Lower leg skin (tissue), 4 donors: ENCODE results near the gene ENTREP3. TPM values are rescaled to one million over a fixed set of nuclear protein-coding genes. Genes with fewer than 3 reads are reported as not detected.
"Not testable (repeated sequence)": the region's sequence is repeated elsewhere in the genome, so short reads cannot be mapped to it uniquely, and the experiment has no call there.

Experiments
- DNase-seq, 2 donors: peaks; one replicate each; pipeline ENCODE4 v3.0.0-alpha.2; 2019; ENCODE audit warnings: low spot score in 2 of 2
- H3K4me3 ChIP-seq: fragments of 200-600 bp; sonication (generic); 2 replicates; pipeline ENCODE4 v1.5.1; 2017; ENCODE audit warnings: mild to moderate bottlenecking, low read depth; ENCODE audit not compliant: poor library complexity, severe bottlenecking
- CTCF ChIP-seq, 3 donors: fragments of 450-650 bp; IDR thresholded peaks; one replicate each; pipeline ENCODE4 v1.5.1; 2016; ENCODE audit warnings: antibody characterized with exemption in 3 of 3, mild to moderate bottlenecking in 3 of 3, moderate library complexity in 2 of 3
- POLR2A ChIP-seq, 2 donors: fragments of 450-650 bp; IDR thresholded peaks; one replicate each; pipeline ENCODE4 v1.6.1; 2016 to 2017; ENCODE audit warnings: antibody characterized with exemption in 2 of 2, mild to moderate bottlenecking in 1 of 2, moderate library complexity in 1 of 2
- WGBS, 2 donors: methylation state at CpG; one replicate each; pipeline ENCODE4 v1.1.5; 2018; 5-methylcytosine and 5-hydroxymethylcytosine counted together
- intact Hi-C: fragments of 100-400 bp; cut with DNase I; formaldehyde crosslinking; loops from one replicate; pipeline ENCODE4 v1.15.0; 2023; ENCODE audit warnings: low total_unique reads
- total RNA-seq, 4 donors: library from RNA; depleted of rRNA; stranded (reverse); fragments of >200 nt; gene quantifications; one replicate each; pipeline ENCODE4 v1.1.0, GENCODE V29; 2016

The ENTREP3 gene
- total RNA-seq, 4 donors from 2014 or later, result 9.6 to 26.0 (median 18.7) TPM

GRCh38 chr1:155293086-155293749, 37.9 kb upstream of the ENTREP3 start:
- H3K4me3 ChIP-seq, result no peak overlapping the region
- WGBS, 2 donors, result 87 to 90% methylated on average over 17 of the region's 17 CpGs
- intact Hi-C loops, result no loop called here
- no peak for TF ChIP-seq CTCF (IDR thresholded peaks at IDR 0.05)
- no peak for DNase-seq

GRCh38 chr1:155291006-155291405, 35.7 kb upstream of the ENTREP3 start:
- H3K4me3 ChIP-seq, intact Hi-C loops, DNase-seq: not testable (repeated sequence)
- WGBS, 2 donors, result 84% methylated on average over 10 of the region's 10 CpGs

GRCh38 chr1:155287987-155288543, 32.8 kb upstream of the ENTREP3 start:
- intact Hi-C loops, result no loop called here
- 95 to 96% methylated on average over 7 to 15 of the region's 21 CpGs for WGBS, 2 donors
- TF ChIP-seq CTCF (IDR thresholded peaks at IDR 0.05), result no peak
- no peak for TF ChIP-seq POLR2A (IDR thresholded peaks at IDR 0.05)
- H3K4me3 ChIP-seq, result no peak overlapping the region
- DNase-seq, result no peak

- H3K4me3 ChIP-seq, result no peak overlapping the region
- TF ChIP-seq CTCF (IDR thresholded peaks at IDR 0.05) (no peak), POLR2A (IDR thresholded peaks at IDR 0.05) (no peak)
- DNase-seq, result no peak
- WGBS, 2 donors, result 93% methylated on average over 2 of the region's 2 CpGs
- intact Hi-C loops, result no loop called here
Measured at GRCh38 chr1:155286544-155286943, 31.3 kb upstream of the ENTREP3 start.

- no peak for DNase-seq
Measured at GRCh38 chr1:155285631-155286044, 30.4 kb upstream of the ENTREP3 start.

GRCh38 chr1:155285063-155285462, 29.8 kb upstream of the ENTREP3 start:
- TF ChIP-seq CTCF (IDR thresholded peaks at IDR 0.05), result no peak
- no peak for TF ChIP-seq POLR2A (IDR thresholded peaks at IDR 0.05)
- no peak for DNase-seq
- no peak overlapping the region for H3K4me3 ChIP-seq
- intact Hi-C loops, result no loop called here
- WGBS, 2 donors, result 89 to 90% methylated on average over 14 of the region's 14 CpGs

More at GRCh38 chr1:155285631-155286044, 30.4 kb upstream of the ENTREP3 start:
- intact Hi-C loops, result no loop called here
- TF ChIP-seq CTCF (IDR thresholded peaks at IDR 0.05) (no peak), POLR2A (IDR thresholded peaks at IDR 0.05) (no peak)
- no peak overlapping the region for H3K4me3 ChIP-seq
- WGBS, 2 donors, result 86 to 90% methylated on average over 14 to 18 of the region's 18 CpGs
